Esophagus (tissue), 2 donors: ENCODE data around the gene IL21. TPM values are rescaled to one million over a fixed set of nuclear protein-coding genes. Genes with fewer than 3 reads are reported as not detected.

Experiments used
- H3K27ac ChIP-seq, 2 donors: one replicate each; pipeline ENCODE4 v1.5.1; 2013; ENCODE audit warnings: low read depth in 2 of 2, mild to moderate bottlenecking in 2 of 2, inconsistent platforms in 1 of 2, low read length in 1 of 2, moderate library complexity in 1 of 2
- H3K27me3 ChIP-seq, 2 donors: one replicate each; pipeline ENCODE4 v1.6.1; 2013; ENCODE audit warnings: low read length in 2 of 2, control low read depth in 1 of 2, mild to moderate bottlenecking in 1 of 2; ENCODE audit not compliant: insufficient read depth in 2 of 2, control insufficient read depth in 1 of 2
- H3K36me3 ChIP-seq, 2 donors: one replicate each; pipeline ENCODE4 v1.6.1; 2013; ENCODE audit warnings: low read length in 1 of 2; ENCODE audit not compliant: control insufficient read depth in 2 of 2, insufficient read depth in 2 of 2
- H3K4me1 ChIP-seq, 2 donors: one replicate each; pipeline ENCODE4 v1.6.1; 2013; ENCODE audit warnings: low read length in 1 of 2; ENCODE audit not compliant: control insufficient read depth in 2 of 2, insufficient read depth in 2 of 2
- H3K4me3 ChIP-seq, 2 donors: one replicate each; pipeline ENCODE4 v1.5.1; 2013; ENCODE audit warnings: low read length in 2 of 2, mild to moderate bottlenecking in 2 of 2, low read depth in 1 of 2, moderate library complexity in 1 of 2
- H3K9me3 ChIP-seq, 2 donors: one replicate each; pipeline ENCODE4 v1.6.1; 2013; ENCODE audit warnings: mild to moderate bottlenecking in 2 of 2, low read depth in 1 of 2, low read length in 1 of 2, moderate library complexity in 1 of 2; ENCODE audit not compliant: control insufficient read depth in 2 of 2, insufficient read depth in 1 of 2
- WGBS, 2 donors: extraction: QIAGEN DNeasy Blood & Tissue Kit; methylation state at CpG; one replicate each; pipeline ENCODE4 v1.1.7; 2013; 5-methylcytosine and 5-hydroxymethylcytosine counted together
- polyA plus RNA-seq, 2 donors: library from polyadenylated mRNA; stranded (reverse); fragments of 200-250 nt; gene quantifications; one replicate each; pipeline ENCODE4 v1.2.3, GENCODE V29; 2013
- donor health status: healthy with polysubstance abuse.
- donor health status: Bipolar disorder and iron deficiency.

The IL21 gene
- polyA plus RNA-seq = not detected

- H3K4me1 ChIP-seq = no peaks in the 10 kb centered on the region
- H3K27ac ChIP-seq = no peak within 1 kb of the TSS
- H3K9me3 ChIP-seq = no peaks in the 10 kb centered on the region
- 54 to 57% methylated on average over 4 of the region's 4 CpGs for WGBS, 2 donors
- H3K36me3 ChIP-seq = no peaks in the 10 kb centered on the region
- no peak within 1 kb of the TSS for H3K4me3 ChIP-seq
- H3K27me3 ChIP-seq = no peaks in the 10 kb centered on the region
Observed at GRCh38 chr4:122621016-122621507, at the start of gene IL21. Gene IL21 (minus strand): TSS chr4:122621066. CDS start chr4:122621011, 55 bp downstream.

GRCh38 chr4:122669911-122670738 lies 49.3 kb upstream of the IL21 start:
- Histone ChIP-seq H3K36me3 (no peaks in the 10 kb centered on the region), H3K4me1 (no peaks in the 10 kb centered on the region), H3K27ac (no peak overlapping the region), H3K9me3 (no peaks in the 10 kb centered on the region), H3K4me3 (no peak overlapping the region), H3K27me3 (no peaks in the 10 kb centered on the region)
- WGBS, 2 donors = 88 to 90% methylated on average over 33 of the region's 33 CpGs

GRCh38 chr4:122668241-122668640 lies 47.4 kb upstream of the IL21 start:
- H3K27me3 ChIP-seq = no peaks in the 10 kb centered on the region
- 80 to 84% methylated on average over 4 of the region's 4 CpGs for WGBS, 2 donors
- H3K4me3 ChIP-seq = no peak overlapping the region
- H3K9me3 ChIP-seq = no peaks in the 10 kb centered on the region
- no peaks in the 10 kb centered on the region for H3K36me3 ChIP-seq
- H3K4me1 ChIP-seq = no peaks in the 10 kb centered on the region
- no peak overlapping the region for H3K27ac ChIP-seq

GRCh38 chr4:122666527-122667245 lies 45.8 kb upstream of the IL21 start:
- H3K4me3 ChIP-seq = no peak overlapping the region
- no peak overlapping the region for H3K27ac ChIP-seq
- no peaks in the 10 kb centered on the region for H3K9me3 ChIP-seq
- no peaks in the 10 kb centered on the region for H3K27me3 ChIP-seq
- WGBS, 2 donors = 21 to 22% methylated on average over 2 of the region's 2 CpGs
- no peaks in the 10 kb centered on the region for H3K36me3 ChIP-seq
- no peaks in the 10 kb centered on the region for H3K4me1 ChIP-seq

- Histone ChIP-seq H3K27ac (no peak overlapping the region), H3K4me1 (no peaks in the 10 kb centered on the region), H3K27me3 (no peaks in the 10 kb centered on the region), H3K9me3 (no peaks in the 10 kb centered on the region), H3K4me3 (no peak overlapping the region), H3K36me3 (no peaks in the 10 kb centered on the region)
- 80 to 83% methylated on average over 5 of the region's 5 CpGs for WGBS, 2 donors
Observed at GRCh38 chr4:122665161-122665929, 44.5 kb upstream of the IL21 start.

- no peaks in the 10 kb centered on the region for H3K27me3 ChIP-seq
- 58 to 65% methylated on average over 9 of the region's 9 CpGs for WGBS, 2 donors
- H3K27ac ChIP-seq = no peak overlapping the region
- no peaks in the 10 kb centered on the region for H3K4me1 ChIP-seq
- H3K4me3 ChIP-seq = no peak overlapping the region
- H3K36me3 ChIP-seq = no peaks in the 10 kb centered on the region
- H3K9me3 ChIP-seq = no peaks in the 10 kb centered on the region
Observed at GRCh38 chr4:122663814-122664610, 43.1 kb upstream of the IL21 start.

- H3K27me3 ChIP-seq = no peaks in the 10 kb centered on the region
- no peaks in the 10 kb centered on the region for H3K9me3 ChIP-seq
- H3K27ac ChIP-seq = no peak overlapping the region
- no peak overlapping the region for H3K4me3 ChIP-seq
- H3K4me1 ChIP-seq = no peaks in the 10 kb centered on the region
- 79 to 96% methylated on average over 1 of the region's 1 CpG for WGBS, 2 donors
- H3K36me3 ChIP-seq = no peaks in the 10 kb centered on the region
Observed at GRCh38 chr4:122663291-122663690, 42.4 kb upstream of the IL21 start.

- WGBS, 2 donors = 56 to 62% methylated on average over 2 of the region's 2 CpGs
- H3K4me3 ChIP-seq = no peak overlapping the region
- H3K27ac ChIP-seq = no peak overlapping the region
- no peaks in the 10 kb centered on the region for H3K36me3 ChIP-seq
- no peaks in the 10 kb centered on the region for H3K9me3 ChIP-seq
- no peaks in the 10 kb centered on the region for H3K4me1 ChIP-seq
- H3K27me3 ChIP-seq = no peaks in the 10 kb centered on the region
Observed at GRCh38 chr4:122662701-122663100, 41.8 kb upstream of the IL21 start.
